ENCODE results near the gene GPATCH8.

GPATCH8 gene

DNA sequence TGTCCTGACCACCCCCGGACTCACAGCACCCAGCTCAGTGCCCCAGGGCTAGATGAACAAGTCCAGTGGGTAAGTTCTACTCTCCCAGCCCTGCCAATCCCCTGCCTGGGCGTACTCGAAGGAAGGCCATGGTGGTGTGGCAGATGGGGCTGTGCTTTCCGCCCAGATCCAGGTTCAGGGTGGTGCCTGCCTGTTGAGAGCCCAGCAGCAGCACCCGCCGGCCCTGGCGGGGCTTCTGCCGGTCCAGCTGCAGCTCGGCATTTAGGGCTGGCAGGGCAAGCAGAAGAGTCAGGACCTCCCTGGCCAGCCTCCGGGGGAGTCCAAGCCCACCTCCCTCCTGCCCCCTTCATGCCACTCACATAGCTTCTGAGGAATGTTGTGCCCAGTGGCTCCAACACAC, 123.3 kb downstream of the GPATCH8 start:
- no peak overlapping the region for H3K9ac ChIP-seq (ENCODE audit: low read depth, low read length, poor library complexity, severe bottlenecking)
- H2AFZ ChIP-seq (ENCODE audit: low read length): no peak overlapping the region

DNA sequence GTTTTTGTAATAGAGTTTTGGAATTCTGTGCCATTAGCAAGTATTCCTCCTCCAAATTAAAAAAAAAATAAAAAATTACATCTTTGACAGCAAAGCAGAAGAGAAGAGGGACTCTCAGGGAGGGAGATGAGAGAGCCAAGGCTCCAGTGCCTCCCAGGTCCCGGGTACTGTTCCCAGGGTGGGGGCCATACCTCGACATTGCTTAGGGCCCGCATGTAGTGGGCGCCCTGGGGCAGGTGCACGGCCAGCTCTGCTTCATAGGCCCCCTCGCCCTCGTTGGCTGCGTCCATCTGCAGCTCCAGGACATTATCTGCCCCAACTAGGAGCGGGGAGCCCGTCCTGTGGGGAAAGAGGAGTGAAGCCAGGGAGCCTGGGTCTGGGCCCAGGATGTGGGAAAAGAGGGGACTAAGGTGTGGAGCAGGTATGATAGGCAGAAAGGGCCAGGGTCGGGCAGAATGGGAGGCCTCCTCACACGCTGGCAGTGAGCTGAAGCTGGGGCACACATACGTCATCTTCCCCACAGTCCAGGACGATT, 125.0 kb downstream of the GPATCH8 start:
- Histone ChIP-seq H2AFZ (ENCODE audit: low read length) (no peak overlapping the region), H3K79me2 (ENCODE audit: insufficient read depth, low read length) (no peaks in the 10 kb centered on the region), H3K9ac (ENCODE audit: low read depth, low read length, poor library complexity, severe bottlenecking) (no peak overlapping the region), H3K4me3 (ENCODE audit: low read length, poor library complexity, severe bottlenecking) (no peak overlapping the region), H3K9me3 (ENCODE audit: insufficient read depth, low read depth, low read length) (no peaks in the 10 kb centered on the region), H3K4me2 (ENCODE audit: low read depth, low read length, poor library complexity, severe bottlenecking) (no peak overlapping the region), H3K4me1 (ENCODE audit: insufficient read depth, low read length, poor library complexity, severe bottlenecking) (no peaks in the 10 kb centered on the region), H3K9me2 (replicated peaks; ENCODE audit: low read depth, low read length) (no peaks in the 10 kb centered on the region), H3K36me3 (ENCODE audit: insufficient read depth, low read length) (no peaks in the 10 kb centered on the region), H4K20me1 (ENCODE audit: insufficient read depth, low read length, poor library complexity, severe bottlenecking) (no peaks in the 10 kb centered on the region), H3F3A (ENCODE audit: low read depth) (no peaks in the 10 kb centered on the region), H3K27me3 (ENCODE audit: insufficient read depth, low read length, poor library complexity, severe bottlenecking) (no peaks in the 10 kb centered on the region)
- TF ChIP-seq EZH2phosphoT487 (IDR thresholded peaks at IDR 0.05; ENCODE audit: borderline replicate concordance): no peak
- TF ChIP-seq, protein P1, sequence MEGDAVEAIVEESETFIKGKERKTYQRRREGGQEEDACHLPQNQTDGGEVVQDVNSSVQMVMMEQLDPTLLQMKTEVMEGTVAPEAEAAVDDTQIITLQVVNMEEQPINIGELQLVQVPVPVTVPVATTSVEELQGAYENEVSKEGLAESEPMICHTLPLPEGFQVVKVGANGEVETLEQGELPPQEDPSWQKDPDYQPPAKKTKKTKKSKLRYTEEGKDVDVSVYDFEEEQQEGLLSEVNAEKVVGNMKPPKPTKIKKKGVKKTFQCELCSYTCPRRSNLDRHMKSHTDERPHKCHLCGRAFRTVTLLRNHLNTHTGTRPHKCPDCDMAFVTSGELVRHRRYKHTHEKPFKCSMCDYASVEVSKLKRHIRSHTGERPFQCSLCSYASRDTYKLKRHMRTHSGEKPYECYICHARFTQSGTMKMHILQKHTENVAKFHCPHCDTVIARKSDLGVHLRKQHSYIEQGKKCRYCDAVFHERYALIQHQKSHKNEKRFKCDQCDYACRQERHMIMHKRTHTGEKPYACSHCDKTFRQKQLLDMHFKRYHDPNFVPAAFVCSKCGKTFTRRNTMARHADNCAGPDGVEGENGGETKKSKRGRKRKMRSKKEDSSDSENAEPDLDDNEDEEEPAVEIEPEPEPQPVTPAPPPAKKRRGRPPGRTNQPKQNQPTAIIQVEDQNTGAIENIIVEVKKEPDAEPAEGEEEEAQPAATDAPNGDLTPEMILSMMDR (conservative IDR thresholded peaks at IDR 0.05; ENCODE audit: low read length): no peak

More for the DNA sequence above, 123.3 kb downstream of the GPATCH8 start:
- no peaks in the 10 kb centered on the region for H3K9me2 ChIP-seq (replicated peaks; ENCODE audit: low read depth, low read length)
- TF ChIP-seq, protein P1 (conservative IDR thresholded peaks at IDR 0.05; ENCODE audit: low read length): no peak
- no peak for TF ChIP-seq EZH2phosphoT487 (IDR thresholded peaks at IDR 0.05; ENCODE audit: borderline replicate concordance)
- H3K9me3 ChIP-seq (ENCODE audit: insufficient read depth, low read depth, low read length): no peaks in the 10 kb centered on the region
- H3K4me1 ChIP-seq (ENCODE audit: insufficient read depth, low read length, poor library complexity, severe bottlenecking): no peaks in the 10 kb centered on the region
- H3F3A ChIP-seq (ENCODE audit: low read depth): no peaks in the 10 kb centered on the region
- H3K36me3 ChIP-seq (ENCODE audit: insufficient read depth, low read length): no peaks in the 10 kb centered on the region
- H3K4me3 ChIP-seq (ENCODE audit: low read length, poor library complexity, severe bottlenecking): no peak overlapping the region
- no peaks in the 10 kb centered on the region for H3K27me3 ChIP-seq (ENCODE audit: insufficient read depth, low read length, poor library complexity, severe bottlenecking)
- H4K20me1 ChIP-seq (ENCODE audit: insufficient read depth, low read length, poor library complexity, severe bottlenecking): no peaks in the 10 kb centered on the region
- H3K4me2 ChIP-seq (ENCODE audit: low read depth, low read length, poor library complexity, severe bottlenecking): no peak overlapping the region
- H3K79me2 ChIP-seq (ENCODE audit: insufficient read depth, low read length): no peaks in the 10 kb centered on the region

DNA sequence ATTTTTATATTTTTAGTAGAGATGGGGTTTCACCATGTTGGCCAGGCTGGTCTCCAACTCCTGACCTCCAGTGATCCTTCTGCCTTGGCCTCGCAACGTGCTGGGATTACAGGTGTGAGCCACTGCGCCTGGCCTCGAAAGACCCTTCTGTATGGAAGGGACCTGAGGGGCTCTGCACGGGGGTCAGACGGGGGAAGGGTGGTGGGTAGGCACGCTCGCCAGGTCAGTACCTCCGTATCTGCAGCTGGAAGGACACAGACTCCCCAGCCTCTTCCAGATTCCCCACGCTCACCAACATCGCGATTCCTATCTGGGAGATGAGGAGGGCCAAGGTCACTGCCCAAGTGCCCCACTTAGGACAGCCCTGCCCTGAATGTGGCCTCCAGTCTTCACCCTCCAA, 126.4 kb downstream of the GPATCH8 start:
- no peaks in the 10 kb centered on the region for H3K36me3 ChIP-seq (ENCODE audit: insufficient read depth, low read length)
- no peak overlapping the region for H3K4me3 ChIP-seq (ENCODE audit: low read length, poor library complexity, severe bottlenecking)
- H3K79me2 ChIP-seq (ENCODE audit: insufficient read depth, low read length): no peaks in the 10 kb centered on the region
- TF ChIP-seq, protein P1 (conservative IDR thresholded peaks at IDR 0.05; ENCODE audit: low read length): no peak
- TF ChIP-seq EZH2phosphoT487 (IDR thresholded peaks at IDR 0.05; ENCODE audit: borderline replicate concordance): no peak
- H3F3A ChIP-seq (ENCODE audit: low read depth): no peaks in the 10 kb centered on the region
- no peak overlapping the region for H3K9ac ChIP-seq (ENCODE audit: low read depth, low read length, poor library complexity, severe bottlenecking)
- no peaks in the 10 kb centered on the region for H3K9me2 ChIP-seq (replicated peaks; ENCODE audit: low read depth, low read length)
- no peaks in the 10 kb centered on the region for H3K4me1 ChIP-seq (ENCODE audit: insufficient read depth, low read length, poor library complexity, severe bottlenecking)
- H3K9me3 ChIP-seq (ENCODE audit: insufficient read depth, low read depth, low read length): no peaks in the 10 kb centered on the region
- H3K4me2 ChIP-seq (ENCODE audit: low read depth, low read length, poor library complexity, severe bottlenecking): no peak overlapping the region
- H2AFZ ChIP-seq (ENCODE audit: low read length): no peak overlapping the region
- H4K20me1 ChIP-seq (ENCODE audit: insufficient read depth, low read length, poor library complexity, severe bottlenecking): no peaks in the 10 kb centered on the region
- H3K27me3 ChIP-seq (ENCODE audit: insufficient read depth, low read length, poor library complexity, severe bottlenecking): no peaks in the 10 kb centered on the region
